H9 (cell line): ENCODE results near the gene FYCO1. TPM values are rescaled to one million over a fixed set of nuclear protein-coding genes. Genes with fewer than 3 reads are reported as not detected.

Source experiments
- DNase-seq: peaks from one replicate; pipeline ENCODE4 v3.0.0-alpha.2; 2017
- H2AFZ ChIP-seq: one replicate; pipeline ENCODE4 v1.6.1; 2013; ENCODE audit warnings: mild to moderate bottlenecking, low read length, control low read depth, moderate library complexity
- H2AK5ac ChIP-seq: 2 replicates; pipeline ENCODE4 v1.6.1; 2013; ENCODE audit warnings: low read length, control low read depth, mixed read lengths; ENCODE audit not compliant: insufficient read length
- H2BK120ac ChIP-seq: one replicate; pipeline ENCODE4 v1.6.1; 2013; ENCODE audit warnings: low read depth, mild to moderate bottlenecking, low read length, control low read depth, inconsistent platforms; ENCODE audit not compliant: poor library complexity, severe bottlenecking
- H2BK12ac ChIP-seq: 2 replicates; pipeline ENCODE4 v1.6.1; 2013; ENCODE audit warnings: low read length, control low read depth, mixed read lengths, low read depth; ENCODE audit not compliant: insufficient read length
- H2BK15ac ChIP-seq: 2 replicates; pipeline ENCODE4 v1.6.1; 2013; ENCODE audit warnings: low read depth, low read length, control low read depth
- H2BK20ac ChIP-seq: one replicate; pipeline ENCODE4 v1.6.1; 2013; ENCODE audit warnings: low read depth, mild to moderate bottlenecking, low read length, control low read depth, inconsistent platforms; ENCODE audit not compliant: poor library complexity, severe bottlenecking
- H2BK5ac ChIP-seq: 2 replicates; pipeline ENCODE4 v1.6.1; 2013; ENCODE audit warnings: low read length, control low read depth, mixed read lengths; ENCODE audit not compliant: insufficient read length
- H3K14ac ChIP-seq: 2 replicates; pipeline ENCODE4 v1.6.1; 2013; ENCODE audit warnings: low read length, control low read depth; ENCODE audit not compliant: insufficient read depth
- H3K18ac ChIP-seq: 2 replicates; pipeline ENCODE4 v1.6.1; 2013; ENCODE audit warnings: low read depth, mild to moderate bottlenecking, mixed read lengths, low read length, control low read depth; ENCODE audit not compliant: insufficient read length
- H3K23ac ChIP-seq: 2 replicates; pipeline ENCODE4 v1.6.1; 2013; ENCODE audit warnings: low read length, control low read depth, mixed read lengths, low read depth; ENCODE audit not compliant: insufficient read length
- H3K23me2 ChIP-seq: 2 replicates; pipeline ENCODE4 v1.6.1; 2013; ENCODE audit warnings: low read depth, mild to moderate bottlenecking, mixed read lengths, low read length, control low read depth; ENCODE audit not compliant: insufficient read length, poor library complexity, severe bottlenecking
- H3K27ac ChIP-seq: 2 replicates; pipeline ENCODE4 v1.5.1; 2013; ENCODE audit warnings: low read length, control low read depth, mixed read lengths, low read depth; ENCODE audit not compliant: insufficient read length
- H3K27me3 ChIP-seq: 2 replicates; pipeline ENCODE4 v1.6.1; 2013; ENCODE audit warnings: low read length, control low read depth, inconsistent platforms; ENCODE audit not compliant: insufficient read depth
- H3K4ac ChIP-seq: 2 replicates; pipeline ENCODE4 v1.6.1; 2013; ENCODE audit warnings: low read depth, mild to moderate bottlenecking, control low read depth, inconsistent platforms, low read length, moderate library complexity
- H3K4me1 ChIP-seq: 2 replicates; pipeline ENCODE4 v1.6.1; 2013; ENCODE audit warnings: low read length, control low read depth, inconsistent platforms; ENCODE audit not compliant: insufficient read depth
- H3K4me2 ChIP-seq: 2 replicates; pipeline ENCODE4 v1.6.1; 2013; ENCODE audit warnings: low read length, control low read depth, mixed read lengths; ENCODE audit not compliant: insufficient read length, insufficient read depth
- H3K56ac ChIP-seq: 2 replicates; pipeline ENCODE4 v1.6.1; 2013; ENCODE audit warnings: low read depth, mild to moderate bottlenecking, mixed read lengths, low read length, control low read depth; ENCODE audit not compliant: insufficient read length
- H3K79me1 ChIP-seq: 2 replicates; pipeline ENCODE4 v1.6.1; 2013; ENCODE audit warnings: low read depth, mild to moderate bottlenecking, moderate library complexity, low read length, control low read depth, inconsistent platforms; ENCODE audit not compliant: insufficient read depth, poor library complexity, severe bottlenecking
- H3K79me2 ChIP-seq: 2 replicates; pipeline ENCODE4 v1.6.1; 2013; ENCODE audit warnings: low read length, control low read depth, inconsistent platforms; ENCODE audit not compliant: insufficient read depth
- H3K9ac ChIP-seq: 2 replicates; pipeline ENCODE4 v1.6.1; 2013; ENCODE audit warnings: low read length, control low read depth, mixed read lengths; ENCODE audit not compliant: insufficient read length; ENCODE audit errors: extremely low read depth
- H3K9me3 ChIP-seq: one replicate; pipeline ENCODE4 v1.6.1; 2013; ENCODE audit warnings: low read depth, low read length, inconsistent platforms; ENCODE audit not compliant: control insufficient read depth
- H3T11ph ChIP-seq: one replicate; pipeline ENCODE4 v1.6.1; 2013; ENCODE audit warnings: mild to moderate bottlenecking, low read length, control low read depth, inconsistent platforms
- H4K20me1 ChIP-seq: one replicate; pipeline ENCODE4 v1.6.1; 2013; ENCODE audit not compliant: control insufficient read depth, insufficient read length, insufficient read depth
- H4K5ac ChIP-seq: 2 replicates; pipeline ENCODE4 v1.6.1; 2013; ENCODE audit warnings: low read depth, mild to moderate bottlenecking, mixed read lengths, low read length, control low read depth; ENCODE audit not compliant: insufficient read length
- H4K8ac ChIP-seq: replicated peaks from 2 replicates; pipeline ENCODE4 v1.6.1; 2013; ENCODE audit warnings: low read length, control low read depth, mixed read lengths, low read depth; ENCODE audit not compliant: insufficient read length
- H4K91ac ChIP-seq: 2 replicates; pipeline ENCODE4 v1.6.1; 2013; ENCODE audit warnings: low read depth, mild to moderate bottlenecking, moderate library complexity, mixed read lengths, low read length, control low read depth; ENCODE audit not compliant: insufficient read length
- H3K27ac Mint-ChIP-seq, 3 experiments: 2 replicates in 2 of 3; 3 replicates in 1 of 3; pipeline ENCODE4 v1.8.0; 2020 to 2021; ENCODE audit warnings: mixed read lengths in 3 of 3, mild to moderate bottlenecking in 1 of 3, moderate library complexity in 1 of 3
- H3K27me3 Mint-ChIP-seq: 2 replicates; pipeline ENCODE4 v1.8.0; 2021; ENCODE audit warnings: low read depth, mild to moderate bottlenecking, moderate library complexity, mixed read lengths
- H3K36me3 Mint-ChIP-seq, 3 experiments: 2 replicates in 2 of 3; 3 replicates in 1 of 3; pipeline ENCODE4 v1.8.0; 2020 to 2021; ENCODE audit warnings: low read depth in 3 of 3, mixed read lengths in 3 of 3; ENCODE audit not compliant: insufficient read depth in 1 of 3
- H3K4me1 Mint-ChIP-seq, 2 experiments: 2 replicates each; pipeline ENCODE4 v1.8.0; 2020; ENCODE audit warnings: mixed read lengths in 2 of 2
- H3K4me3 Mint-ChIP-seq, 2 experiments: 2 replicates in 1 of 2; 3 replicates in 1 of 2; pipeline ENCODE4 v1.8.0; 2020 to 2021; ENCODE audit warnings: mild to moderate bottlenecking in 2 of 2, mixed read lengths in 2 of 2, moderate library complexity in 1 of 2
- H3K9me3 Mint-ChIP-seq, 2 experiments: 2 replicates in 1 of 2; 3 replicates in 1 of 2; pipeline ENCODE4 v1.8.0; 2020; ENCODE audit warnings: mild to moderate bottlenecking in 2 of 2, mixed read lengths in 2 of 2, moderate library complexity in 1 of 2
- CTCF ChIP-seq: fragments of 200-600 bp; sonication (generic); conservative IDR thresholded peaks from 3 replicates; pipeline ENCODE4 v1.8.0; 2021; ENCODE audit warnings: antibody characterized with exemption, mild to moderate bottlenecking
- WGBS: extraction: QIAGEN DNeasy Blood & Tissue Kit; methylation state at CpG from one replicate; pipeline ENCODE4 v1.1.7; 2013; ENCODE audit warnings: missing lambda C conversion rate, low lambda C conversion rate, mixed read lengths; ENCODE audit not compliant: insufficient read length; ENCODE audit errors: extremely low coverage; 5-methylcytosine and 5-hydroxymethylcytosine counted together
- total RNA-seq: library from RNA; stranded (reverse); gene quantifications from 2 replicates; pipeline ENCODE4 v1.2.1, GENCODE V29; 2021

The FYCO1 gene
- total RNA-seq, 1 experiment from 2014 or later: 10.4 TPM

- Histone ChIP-seq H4K20me1 (no peaks in the 10 kb centered on the region), H2BK120ac (no peak overlapping the region), H3T11ph (no peak overlapping the region), H3K4ac (no peak overlapping the region), H3K14ac (no peak overlapping the region), H4K91ac (no peak overlapping the region), H3K79me2 (no peaks in the 10 kb centered on the region), H4K8ac (no peak overlapping the region), H3K23ac (no peak overlapping the region), H2BK12ac (no peak overlapping the region), H3K79me1 (no peaks in the 10 kb centered on the region), H2BK20ac (no peak overlapping the region), H3K9me3 (no peaks in the 10 kb centered on the region), H3K4me2 (no peak overlapping the region), H2AFZ (no peak overlapping the region), H2BK5ac (no peak overlapping the region), H3K4me1 (no peaks in the 10 kb centered on the region), H3K18ac (no peak overlapping the region), H3K27ac (no peak overlapping the region), H3K27me3 (no peaks in the 10 kb centered on the region), H3K9ac (no peak overlapping the region), H2AK5ac (no peak overlapping the region), H3K23me2 (no peaks in the 10 kb centered on the region), H3K56ac (no peak overlapping the region), H2BK15ac (no peak overlapping the region), H4K5ac (no peak overlapping the region)
- H3K9me3 Mint-ChIP-seq: no peaks in the 10 kb centered on the region
- H3K4me3 Mint-ChIP-seq: no peak overlapping the region
- no peaks in the 10 kb centered on the region for H3K27me3 Mint-ChIP-seq
- no peak for TF ChIP-seq CTCF
- H3K36me3 Mint-ChIP-seq: peaks cover 17 to 79% (median 78%) of the 10 kb centered on the region in 3 experiments; a peak in 6 of 7 replicates
- H3K27ac Mint-ChIP-seq: no peak overlapping the region
- no peaks in the 10 kb centered on the region for H3K4me1 Mint-ChIP-seq
- no peak for DNase-seq
- no CpG with 5 or more reads among the region's 4 CpGs for WGBS
Observed at GRCh38 chr3:45952456-45952855, 43.2 kb downstream of the FYCO1 start.
